AG10803 (cell line): Measurements from ENCODE around the gene PACRG.

Experiments
- DNase-seq: peaks from one replicate; pipeline ENCODE4 v3.0.0; 2010; ENCODE audit warnings: low read depth
- H3K4me3 ChIP-seq: 2 replicates; pipeline ENCODE4 v1.5.1; 2011; ENCODE audit warnings: mild to moderate bottlenecking, low read length, control low read depth
- CTCF ChIP-seq: conservative IDR thresholded peaks from 2 replicates; pipeline ENCODE4 v1.5.1; 2011; ENCODE audit warnings: mild to moderate bottlenecking, low read length, control low read depth, inconsistent platforms

The PACRG gene

GRCh38 chr6:163146036-163146435 is 418.3 kb downstream of the PACRG start:
- no peak overlapping the region for H3K4me3 ChIP-seq
- peak; percentile 37 for DNase-seq
- no peak for TF ChIP-seq CTCF

GRCh38 chr6:163147994-163148393 is 420.2 kb downstream of the PACRG start:
- no peak for TF ChIP-seq CTCF
- no peak overlapping the region for H3K4me3 ChIP-seq
- DNase-seq: no peak

GRCh38 chr6:163148451-163149278 is 420.9 kb downstream of the PACRG start:
- no peak for TF ChIP-seq CTCF
- no peak overlapping the region for H3K4me3 ChIP-seq
- no peak for DNase-seq

GRCh38 chr6:163149279-163149848 is 421.6 kb downstream of the PACRG start:
- no peak for TF ChIP-seq CTCF
- no peak overlapping the region for H3K4me3 ChIP-seq
- DNase-seq: no peak

GRCh38 chr6:163151212-163151611 is 423.4 kb downstream of the PACRG start:
- no peak for DNase-seq
- H3K4me3 ChIP-seq: no peak overlapping the region
- TF ChIP-seq CTCF: no peak

GRCh38 chr6:163152701-163153100 is 424.9 kb downstream of the PACRG start:
- TF ChIP-seq CTCF: no peak
- no peak for DNase-seq
- no peak overlapping the region for H3K4me3 ChIP-seq

- DNase-seq: no peak
- TF ChIP-seq CTCF: no peak
- H3K4me3 ChIP-seq: no peak overlapping the region
These were observed 431.3 kb downstream of the PACRG start for GRCh38 chr6:163159110-163159509.
